WTC11 (cell line): ENCODE results near the gene TEAD1. TPM values are rescaled to one million over a fixed set of nuclear protein-coding genes. Genes with fewer than 3 reads are reported as not detected.

Experiments
- ATAC-seq: fragments of 200-7000 bp; cut with Tn5 transposase; 2 replicates; pipeline ENCODE4 v1.10.0; 2021; ENCODE audit warnings: mild to moderate bottlenecking, moderate library complexity
- CTCF ChIA-PET: fragments of 300-600 bp; sonication (Branson Sonifier 250); formaldehyde crosslinking; loops from one replicate; lab custom pipeline; 2021; ENCODE audit warnings: antibody characterized with exemption; lab: Charles Lee
- POLR2A ChIA-PET: fragments of 350-600 bp; sonication (Branson Sonifier 250); formaldehyde crosslinking; loops from one replicate; lab custom pipeline; 2021; ENCODE audit warnings: antibody characterized with exemption; lab: Charles Lee
- DNase-seq: peaks from one replicate; pipeline ENCODE4 v3.0.0; 2021; ENCODE audit warnings: low spot score
- H3K27ac Mint-ChIP-seq: 2 replicates; pipeline ENCODE4 v1.8.0; 2021; ENCODE audit warnings: mixed read lengths
- H3K27me3 Mint-ChIP-seq: 2 replicates; pipeline ENCODE4 v1.8.0; 2021; ENCODE audit warnings: low read depth, mild to moderate bottlenecking, moderate library complexity, mixed read lengths
- H3K36me3 Mint-ChIP-seq: 2 replicates; pipeline ENCODE4 v1.8.0; 2021; ENCODE audit warnings: mixed read lengths
- H3K4me1 Mint-ChIP-seq: 2 replicates; pipeline ENCODE4 v1.8.0; 2022; ENCODE audit warnings: mixed read lengths
- H3K4me3 Mint-ChIP-seq: 2 replicates; pipeline ENCODE4 v1.8.0; 2021; ENCODE audit warnings: mild to moderate bottlenecking, moderate library complexity, mixed read lengths
- H3K9me3 Mint-ChIP-seq: 2 replicates; pipeline ENCODE4 v1.8.0; 2021; ENCODE audit warnings: mixed read lengths
- AR ChIP-seq: fragments of 250-450 bp; sonication (Bioruptor Pico); IDR thresholded peaks from 2 replicates; pipeline ENCODE4 v1.9.0; 2021; ENCODE audit warnings: mild to moderate bottlenecking
- ATF1 ChIP-seq: sonication (generic); formaldehyde crosslinking; IDR thresholded peaks from 2 replicates; pipeline ENCODE4 v1.8.1; 2023; ENCODE audit warnings: mild to moderate bottlenecking, moderate library complexity, missing genetic modification reagents
- CREM ChIP-seq: sonication (generic); formaldehyde crosslinking; IDR thresholded peaks from 2 replicates; pipeline ENCODE4 v1.8.1; 2022; ENCODE audit warnings: mild to moderate bottlenecking, missing genetic modification reagents, moderate library complexity
- EMX1 ChIP-seq: fragments of 250-450 bp; sonication (Bioruptor Pico); IDR thresholded peaks from 2 replicates; pipeline ENCODE4 v1.8.0; 2021; ENCODE audit warnings: mild to moderate bottlenecking
- GTF2I ChIP-seq: fragments of 250-450 bp; sonication (Bioruptor Pico); conservative IDR thresholded peaks from 2 replicates; pipeline ENCODE4 v1.4.0; 2021; ENCODE audit warnings: mild to moderate bottlenecking
- MXD4 ChIP-seq: fragments of 250-450 bp; sonication (Bioruptor Pico); IDR thresholded peaks from 2 replicates; pipeline ENCODE4 v1.8.0; 2021; ENCODE audit warnings: mild to moderate bottlenecking, moderate library complexity, borderline replicate concordance
- NFATC4 ChIP-seq: fragments of 250-450 bp; sonication (Bioruptor Pico); IDR thresholded peaks from 2 replicates; pipeline ENCODE4 v1.9.0; 2021; ENCODE audit warnings: mild to moderate bottlenecking
- PRRX2 ChIP-seq: fragments of 250-450 bp; sonication (Bioruptor Pico); IDR thresholded peaks from 2 replicates; pipeline ENCODE4 v1.8.0; 2021; ENCODE audit warnings: mild to moderate bottlenecking
- RORB ChIP-seq: fragments of 250-450 bp; sonication (Bioruptor Pico); IDR thresholded peaks from 2 replicates; pipeline ENCODE4 v1.9.0; 2021; ENCODE audit warnings: mild to moderate bottlenecking
- STAT6 ChIP-seq: sonication (generic); formaldehyde crosslinking; conservative IDR thresholded peaks from 2 replicates; pipeline ENCODE4 v1.8.1; 2023; ENCODE audit warnings: mild to moderate bottlenecking, low read depth, missing genetic modification reagents, moderate library complexity
- TP53 ChIP-seq: sonication (generic); formaldehyde crosslinking; IDR thresholded peaks from 2 replicates; pipeline ENCODE4 v1.8.1; 2023; ENCODE audit warnings: mild to moderate bottlenecking, missing genetic modification reagents
- USF2 ChIP-seq: sonication (generic); formaldehyde crosslinking; IDR thresholded peaks from 2 replicates; pipeline ENCODE4 v1.8.1; 2023; ENCODE audit warnings: mild to moderate bottlenecking, missing genetic modification reagents, moderate library complexity
- ZNF416 ChIP-seq: fragments of 250-450 bp; sonication (Bioruptor Pico); IDR thresholded peaks from 2 replicates; pipeline ENCODE4 v1.9.0; 2021; ENCODE audit warnings: mild to moderate bottlenecking, inconsistent platforms
- total RNA-seq: library from RNA; stranded (reverse); gene quantifications from 3 replicates; pipeline ENCODE4 v1.2.3, GENCODE V29; 2021
- TF ChIP-seq, protein P1 (sequence below): sonication (generic); formaldehyde crosslinking; IDR thresholded peaks from 2 replicates; pipeline ENCODE4 v1.8.1; 2023; ENCODE audit warnings: mild to moderate bottlenecking, missing genetic modification reagents
- TF ChIP-seq, protein P2 (sequence below): sonication (generic); formaldehyde crosslinking; IDR thresholded peaks from 2 replicates; pipeline ENCODE4 v1.8.1; 2023; ENCODE audit warnings: mild to moderate bottlenecking, missing genetic modification reagents, borderline replicate concordance
- TF ChIP-seq, protein P3 (sequence below): sonication (generic); formaldehyde crosslinking; IDR thresholded peaks from 2 replicates; pipeline ENCODE4 v1.8.1; 2023; ENCODE audit warnings: mild to moderate bottlenecking, moderate library complexity, missing genetic modification reagents
- TF ChIP-seq, protein P4 (sequence below): fragments of 250-450 bp; sonication (Bioruptor Pico); IDR thresholded peaks from 2 replicates; pipeline ENCODE4 v1.9.0; 2021; ENCODE audit warnings: mild to moderate bottlenecking
- TF ChIP-seq, protein P5 (sequence below): sonication (generic); formaldehyde crosslinking; IDR thresholded peaks from 2 replicates; pipeline ENCODE4 v1.8.0; 2023; ENCODE audit warnings: missing genetic modification reagents

Gene TEAD1
- total RNA-seq, 1 experiment from 2014 or later, result 79.9 TPM

DNA sequence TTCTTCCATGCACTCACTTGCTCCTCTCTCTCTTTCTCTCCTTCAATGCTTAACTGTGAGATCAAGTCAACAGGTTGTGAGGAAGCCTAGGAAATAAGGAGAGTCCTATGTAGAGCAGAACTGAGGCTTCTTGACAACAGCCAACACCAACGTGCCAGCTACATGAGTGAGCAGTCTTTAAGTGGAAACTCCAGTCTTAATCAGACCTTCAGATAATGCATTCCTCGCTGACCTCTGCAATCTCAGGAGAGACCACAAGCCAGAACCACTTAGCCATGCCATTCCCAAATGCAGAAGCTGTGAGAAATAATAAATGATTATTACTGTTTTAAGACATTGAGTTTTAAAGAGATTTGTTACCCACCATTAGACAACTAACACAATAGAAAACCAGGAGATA is 6.1 kb upstream of the TEAD1 start:
- Mint-ChIP-seq H3K4me3 (no peak overlapping the region), H3K36me3 (peaks cover 4% of the 10 kb centered on the region; the same call in 1 of the 2 replicates), H3K4me1 (no peaks in the 10 kb centered on the region), H3K27ac (no peak overlapping the region), H3K27me3 (peaks cover 15% of the 10 kb centered on the region)
- ChIA-PET POLR2A (no interaction called here), CTCF (no interaction called here)
- no peak for ATAC-seq
- TF ChIP-seq, protein P1, sequence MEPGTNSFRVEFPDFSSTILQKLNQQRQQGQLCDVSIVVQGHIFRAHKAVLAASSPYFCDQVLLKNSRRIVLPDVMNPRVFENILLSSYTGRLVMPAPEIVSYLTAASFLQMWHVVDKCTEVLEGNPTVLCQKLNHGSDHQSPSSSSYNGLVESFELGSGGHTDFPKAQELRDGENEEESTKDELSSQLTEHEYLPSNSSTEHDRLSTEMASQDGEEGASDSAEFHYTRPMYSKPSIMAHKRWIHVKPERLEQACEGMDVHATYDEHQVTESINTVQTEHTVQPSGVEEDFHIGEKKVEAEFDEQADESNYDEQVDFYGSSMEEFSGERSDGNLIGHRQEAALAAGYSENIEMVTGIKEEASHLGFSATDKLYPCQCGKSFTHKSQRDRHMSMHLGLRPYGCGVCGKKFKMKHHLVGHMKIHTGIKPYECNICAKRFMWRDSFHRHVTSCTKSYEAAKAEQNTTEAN (CRISPR knock-in tag), result no peak
- TF ChIP-seq CREM (CRISPR knock-in tag), result no peak
- no peak for TF ChIP-seq STAT6 (CRISPR knock-in tag)
- no peak for TF ChIP-seq RORB
- no peak for TF ChIP-seq PRRX2
- TF ChIP-seq NFATC4 (CRISPR knock-in tag), result no peak
- TF ChIP-seq, protein P2, sequence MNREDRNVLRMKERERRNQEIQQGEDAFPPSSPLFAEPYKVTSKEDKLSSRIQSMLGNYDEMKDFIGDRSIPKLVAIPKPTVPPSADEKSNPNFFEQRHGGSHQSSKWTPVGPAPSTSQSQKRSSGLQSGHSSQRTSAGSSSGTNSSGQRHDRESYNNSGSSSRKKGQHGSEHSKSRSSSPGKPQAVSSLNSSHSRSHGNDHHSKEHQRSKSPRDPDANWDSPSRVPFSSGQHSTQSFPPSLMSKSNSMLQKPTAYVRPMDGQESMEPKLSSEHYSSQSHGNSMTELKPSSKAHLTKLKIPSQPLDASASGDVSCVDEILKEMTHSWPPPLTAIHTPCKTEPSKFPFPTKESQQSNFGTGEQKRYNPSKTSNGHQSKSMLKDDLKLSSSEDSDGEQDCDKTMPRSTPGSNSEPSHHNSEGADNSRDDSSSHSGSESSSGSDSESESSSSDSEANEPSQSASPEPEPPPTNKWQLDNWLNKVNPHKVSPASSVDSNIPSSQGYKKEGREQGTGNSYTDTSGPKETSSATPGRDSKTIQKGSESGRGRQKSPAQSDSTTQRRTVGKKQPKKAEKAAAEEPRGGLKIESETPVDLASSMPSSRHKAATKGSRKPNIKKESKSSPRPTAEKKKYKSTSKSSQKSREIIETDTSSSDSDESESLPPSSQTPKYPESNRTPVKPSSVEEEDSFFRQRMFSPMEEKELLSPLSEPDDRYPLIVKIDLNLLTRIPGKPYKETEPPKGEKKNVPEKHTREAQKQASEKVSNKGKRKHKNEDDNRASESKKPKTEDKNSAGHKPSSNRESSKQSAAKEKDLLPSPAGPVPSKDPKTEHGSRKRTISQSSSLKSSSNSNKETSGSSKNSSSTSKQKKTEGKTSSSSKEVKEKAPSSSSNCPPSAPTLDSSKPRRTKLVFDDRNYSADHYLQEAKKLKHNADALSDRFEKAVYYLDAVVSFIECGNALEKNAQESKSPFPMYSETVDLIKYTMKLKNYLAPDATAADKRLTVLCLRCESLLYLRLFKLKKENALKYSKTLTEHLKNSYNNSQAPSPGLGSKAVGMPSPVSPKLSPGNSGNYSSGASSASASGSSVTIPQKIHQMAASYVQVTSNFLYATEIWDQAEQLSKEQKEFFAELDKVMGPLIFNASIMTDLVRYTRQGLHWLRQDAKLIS (CRISPR knock-in tag), result no peak
- no peak for TF ChIP-seq ATF1
- no peak for TF ChIP-seq EMX1 (CRISPR knock-in tag)
- TF ChIP-seq ZNF416, result no peak
- no peak for TF ChIP-seq TP53 (CRISPR knock-in tag)
- TF ChIP-seq, protein P3, sequence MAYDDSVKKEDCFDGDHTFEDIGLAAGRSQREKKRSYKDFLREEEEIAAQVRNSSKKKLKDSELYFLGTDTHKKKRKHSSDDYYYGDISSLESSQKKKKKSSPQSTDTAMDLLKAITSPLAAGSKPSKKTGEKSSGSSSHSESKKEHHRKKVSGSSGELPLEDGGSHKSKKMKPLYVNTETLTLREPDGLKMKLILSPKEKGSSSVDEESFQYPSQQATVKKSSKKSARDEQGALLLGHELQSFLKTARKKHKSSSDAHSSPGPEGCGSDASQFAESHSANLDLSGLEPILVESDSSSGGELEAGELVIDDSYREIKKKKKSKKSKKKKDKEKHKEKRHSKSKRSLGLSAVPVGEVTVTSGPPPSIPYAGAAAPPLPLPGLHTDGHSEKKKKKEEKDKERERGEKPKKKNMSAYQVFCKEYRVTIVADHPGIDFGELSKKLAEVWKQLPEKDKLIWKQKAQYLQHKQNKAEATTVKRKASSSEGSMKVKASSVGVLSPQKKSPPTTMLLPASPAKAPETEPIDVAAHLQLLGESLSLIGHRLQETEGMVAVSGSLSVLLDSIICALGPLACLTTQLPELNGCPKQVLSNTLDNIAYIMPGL (CRISPR knock-in tag), result no peak
- TF ChIP-seq MXD4 (CRISPR knock-in tag), result no peak
- no peak for TF ChIP-seq USF2 (CRISPR knock-in tag)
- no peak for TF ChIP-seq GTF2I (CRISPR knock-in tag)
- TF ChIP-seq, protein P4, sequence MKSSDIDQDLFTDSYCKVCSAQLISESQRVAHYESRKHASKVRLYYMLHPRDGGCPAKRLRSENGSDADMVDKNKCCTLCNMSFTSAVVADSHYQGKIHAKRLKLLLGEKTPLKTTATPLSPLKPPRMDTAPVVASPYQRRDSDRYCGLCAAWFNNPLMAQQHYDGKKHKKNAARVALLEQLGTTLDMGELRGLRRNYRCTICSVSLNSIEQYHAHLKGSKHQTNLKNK, result no peak
- no peak for TF ChIP-seq AR (CRISPR knock-in tag)
- TF ChIP-seq, protein P5, sequence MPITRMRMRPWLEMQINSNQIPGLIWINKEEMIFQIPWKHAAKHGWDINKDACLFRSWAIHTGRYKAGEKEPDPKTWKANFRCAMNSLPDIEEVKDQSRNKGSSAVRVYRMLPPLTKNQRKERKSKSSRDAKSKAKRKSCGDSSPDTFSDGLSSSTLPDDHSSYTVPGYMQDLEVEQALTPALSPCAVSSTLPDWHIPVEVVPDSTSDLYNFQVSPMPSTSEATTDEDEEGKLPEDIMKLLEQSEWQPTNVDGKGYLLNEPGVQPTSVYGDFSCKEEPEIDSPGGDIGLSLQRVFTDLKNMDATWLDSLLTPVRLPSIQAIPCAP (CRISPR knock-in tag), result no peak
- TF ChIP-seq, all 79 proteins: peak for 0
- DNase-seq, result no peak
- H3K9me3 Mint-ChIP-seq, result peaks cover 11% of the 10 kb centered on the region
